ENCODE results near the gene KCNC1.

The KCNC1 gene

DNA sequence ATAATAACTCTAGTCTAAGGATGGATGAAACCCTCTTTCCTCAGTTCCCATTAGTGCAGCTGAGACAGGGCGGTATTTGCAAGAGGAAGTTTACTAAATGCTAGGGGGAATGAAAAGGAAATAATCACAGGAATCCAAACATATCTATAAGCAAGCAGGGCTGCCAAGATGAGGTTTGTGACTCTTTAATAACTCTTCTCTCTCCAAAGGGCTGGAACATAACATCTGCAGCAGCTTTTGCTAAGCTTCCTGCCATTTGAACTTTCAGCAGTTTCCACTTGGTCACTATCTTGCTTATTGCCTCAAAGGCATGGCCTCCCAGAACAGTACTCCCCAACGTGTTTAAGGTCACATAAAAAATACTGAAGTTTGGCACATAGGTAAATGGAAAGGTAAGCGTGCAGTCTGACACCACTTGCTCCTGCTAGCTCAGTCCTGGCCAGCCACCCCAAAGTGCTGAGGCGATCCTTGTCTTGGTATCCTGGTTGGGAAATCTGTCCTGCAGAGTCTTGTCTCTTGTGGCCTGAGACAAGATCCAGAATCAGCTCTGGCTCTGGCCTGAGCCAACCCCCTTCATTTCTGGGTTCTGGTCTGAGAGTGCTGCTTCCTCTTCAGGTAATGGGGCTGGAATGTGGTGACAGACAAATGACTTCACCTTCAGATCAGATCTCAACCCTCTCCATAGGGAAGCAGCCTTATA is 81.8 kb downstream of the KCNC1 start:
- no peak for DNase-seq (ENCODE audit: low read depth in 2 of 2)

DNA sequence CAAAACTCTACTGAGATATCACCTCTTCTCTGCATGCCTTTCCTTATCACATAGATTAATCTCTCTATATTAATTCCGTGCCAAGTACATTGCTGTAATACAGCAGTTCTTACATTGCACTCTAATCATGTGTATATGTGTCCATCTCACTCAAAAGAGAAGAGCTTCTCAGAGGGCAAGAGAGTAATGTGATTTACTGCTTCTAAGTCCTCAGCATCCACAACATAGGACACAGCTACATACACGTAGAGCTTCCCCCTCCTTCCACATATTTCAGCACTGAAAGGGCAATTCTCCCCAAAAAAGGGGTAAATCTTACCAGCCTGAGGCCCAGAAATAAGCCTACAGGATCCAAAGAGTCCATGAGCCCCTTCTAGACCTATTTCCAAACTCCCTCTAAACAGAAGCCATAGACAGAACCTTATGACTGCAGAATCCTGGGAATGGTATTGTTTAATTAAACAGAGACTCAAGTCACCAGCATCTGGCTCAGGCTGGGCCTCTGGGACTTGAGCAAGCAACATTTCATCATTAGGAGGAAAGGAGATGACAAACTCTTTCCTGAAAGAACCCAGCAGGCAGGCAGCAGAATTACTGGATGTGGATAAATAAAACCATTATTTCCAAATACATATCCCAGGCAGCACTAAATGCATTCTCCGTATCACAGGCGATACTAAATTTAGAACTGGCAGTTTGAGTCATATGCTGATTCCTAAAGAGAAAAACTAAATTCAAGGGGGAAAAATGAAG is 87.2 kb downstream of the KCNC1 start:
- DNase-seq (ENCODE audit: low read depth in 2 of 2) = no peak

DNA sequence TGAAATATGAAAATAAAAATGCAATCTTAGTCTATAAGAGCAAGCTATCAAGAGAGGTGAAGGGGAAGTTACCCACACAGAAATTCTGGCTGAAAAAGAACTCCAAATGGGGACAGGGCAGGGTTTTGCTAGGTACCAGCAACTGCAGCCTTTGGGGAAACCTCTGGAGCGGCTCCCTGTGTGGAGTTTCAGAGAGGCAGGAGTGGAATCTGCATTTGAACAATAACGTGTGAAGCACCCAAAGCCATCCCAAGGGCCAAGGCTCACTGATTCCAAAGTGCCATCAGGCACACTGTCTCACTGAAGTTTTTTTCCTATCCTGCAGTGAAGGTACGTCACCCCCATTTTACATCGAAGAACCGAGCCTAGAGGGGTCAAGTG is 87.8 kb downstream of the KCNC1 start:
- DNase-seq (ENCODE audit: low read depth in 2 of 2) = no peak

DNA sequence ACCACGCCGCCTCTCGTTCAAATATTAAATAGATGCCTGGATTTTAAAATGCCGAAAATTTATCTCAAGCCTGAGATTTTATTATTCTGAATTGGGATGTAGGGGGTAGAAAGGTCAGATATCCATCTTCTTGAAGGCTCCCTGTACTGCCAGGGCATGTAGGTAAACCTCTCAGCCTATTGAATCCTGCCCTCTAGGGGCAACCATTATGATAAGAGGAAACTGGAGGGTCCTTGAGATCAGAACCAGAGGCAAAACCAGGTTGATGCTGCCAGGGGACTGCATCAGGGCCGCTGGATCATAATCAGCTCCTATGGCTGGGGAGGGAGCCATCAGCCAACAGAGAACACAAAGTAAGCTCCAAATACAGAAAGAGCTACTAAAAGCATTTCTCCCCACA is 92.4 kb downstream of the KCNC1 start:
- DNase-seq (ENCODE audit: low read depth in 2 of 2) = no peak

DNA sequence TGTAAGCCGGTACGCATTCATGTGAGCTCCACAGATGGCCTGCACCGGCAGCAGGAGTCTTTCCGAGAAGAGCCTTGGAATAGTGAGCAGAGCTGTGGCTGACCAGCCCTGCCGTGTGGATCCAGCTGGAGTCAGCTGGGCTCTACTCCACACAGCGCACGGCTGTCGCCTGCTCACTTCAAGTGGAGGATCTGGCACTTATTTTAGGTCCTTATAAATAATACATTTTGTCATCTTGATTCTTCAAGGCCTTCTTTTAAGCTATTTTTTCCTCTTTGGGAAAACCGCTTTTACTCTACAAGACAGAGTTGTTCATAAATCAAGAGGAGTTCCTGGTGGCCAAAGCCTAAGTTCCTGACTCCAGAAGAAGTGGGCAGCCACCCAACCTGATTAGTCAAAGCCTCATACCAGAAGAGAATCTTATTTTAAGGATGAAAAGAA is 93.8 kb downstream of the KCNC1 start:
- DNase-seq (ENCODE audit: low read depth in 2 of 2) = no peak

DNA sequence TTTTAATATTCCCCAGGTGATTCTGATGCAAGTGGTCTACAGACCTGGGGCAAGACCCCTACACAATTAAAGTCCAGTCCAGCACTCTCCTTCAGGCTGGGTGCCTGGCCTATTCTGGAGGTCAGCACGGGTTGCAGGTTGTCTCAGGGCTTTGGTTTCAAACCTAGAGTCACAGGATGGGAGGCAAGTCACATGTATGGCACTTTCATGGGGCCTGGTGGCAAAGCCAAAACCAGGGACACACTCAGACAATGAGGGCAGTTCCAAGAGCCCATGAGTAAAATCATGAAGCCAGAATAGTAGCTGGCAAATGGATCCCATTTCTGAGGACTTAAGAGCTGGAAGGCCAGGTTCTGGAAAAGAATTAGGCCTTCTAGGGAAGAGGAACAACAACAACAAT is 96.6 kb downstream of the KCNC1 start:
- DNase-seq (ENCODE audit: low read depth in 2 of 2) = no peak

DNA sequence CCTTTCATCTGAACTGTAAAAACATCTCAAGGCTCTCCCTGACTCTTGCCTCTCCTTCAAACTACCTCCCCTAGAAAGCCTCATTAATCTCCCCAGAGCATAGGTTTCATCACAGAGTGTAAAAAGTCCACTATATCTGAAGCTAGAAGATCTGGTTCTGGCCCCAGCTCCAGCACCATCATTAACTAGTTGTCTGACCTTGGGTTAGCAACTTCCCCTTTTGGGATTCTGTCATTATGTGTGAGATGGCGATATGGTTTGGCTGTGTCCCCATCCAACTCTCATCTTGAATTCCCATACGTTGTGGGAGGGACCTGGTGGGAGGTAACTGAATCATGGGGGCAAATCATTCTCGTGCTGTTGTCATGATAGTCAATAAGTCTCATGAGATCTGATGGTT is 97.3 kb downstream of the KCNC1 start:
- DNase-seq (ENCODE audit: low read depth in 2 of 2) = no peak

Data from activated CD4-positive, alpha-beta T cell treated with anti-CD3 and anti-CD28 coated beads for 24 hours (primary cell).